Fibroblast of lung (primary cell): ENCODE data around the gene BCO2. TPM values are rescaled to one million over a fixed set of nuclear protein-coding genes. Genes with fewer than 3 reads are reported as not detected.
A peak's percentile ranks its signal among the peaks of the same experiment; 100 is the strongest.

Experiments
- DNase-seq, 2 donors: peaks; one replicate each; pipeline versions ENCODE4 v3.0.0 to v3.0.0-alpha.2; 2010; ENCODE audit warnings: low read depth in 2 of 2
- H2AFZ ChIP-seq: 2 replicates; pipeline ENCODE4 v1.5.1; 2012; ENCODE audit warnings: low read length, control low read depth, inconsistent platforms
- H3K27ac ChIP-seq: 2 replicates; pipeline ENCODE4 v1.5.1; 2011; ENCODE audit warnings: low read length, control low read depth; ENCODE audit not compliant: insufficient read depth
- H3K27me3 ChIP-seq: 2 replicates; pipeline ENCODE4 v1.5.1; 2011; ENCODE audit warnings: mild to moderate bottlenecking, low read length; ENCODE audit not compliant: control insufficient read depth, insufficient read depth
- H3K36me3 ChIP-seq: 2 replicates; pipeline ENCODE4 v1.5.1; 2011; ENCODE audit warnings: low read length; ENCODE audit not compliant: control insufficient read depth, insufficient read depth
- H3K4me1 ChIP-seq: 2 replicates; pipeline ENCODE4 v1.5.1; 2011; ENCODE audit warnings: low read length; ENCODE audit not compliant: control insufficient read depth, insufficient read depth; ENCODE audit errors: extremely low read depth
- H3K4me2 ChIP-seq: 2 replicates; pipeline ENCODE4 v1.5.1; 2011; ENCODE audit warnings: low read length, control low read depth; ENCODE audit not compliant: insufficient read depth; ENCODE audit errors: extremely low read depth
- H3K4me3 ChIP-seq, 4 experiments: fragments of 200-600 bp in 1 of 4; sonication (generic) in 1 of 4; replicated peaks in 1 of 4; 2 replicates each; pipeline ENCODE4 v1.5.1; 2011 to 2016; ENCODE audit warnings: low read length in 4 of 4, low read depth in 3 of 4, mild to moderate bottlenecking in 3 of 4, control low read depth in 2 of 4, inconsistent platforms in 1 of 4, mixed read lengths in 1 of 4; ENCODE audit not compliant: insufficient read depth in 1 of 4; ENCODE audit errors: control extremely low read depth in 1 of 4
- H3K79me2 ChIP-seq: 2 replicates; pipeline ENCODE4 v1.5.1; 2012; ENCODE audit warnings: mild to moderate bottlenecking, low read length, inconsistent platforms; ENCODE audit not compliant: control insufficient read depth, insufficient read depth
- H3K9ac ChIP-seq: 2 replicates; pipeline ENCODE4 v1.5.1; 2011; ENCODE audit warnings: mild to moderate bottlenecking, low read length, control low read depth; ENCODE audit not compliant: insufficient read depth
- H3K9me3 ChIP-seq: 2 replicates; pipeline ENCODE4 v1.5.1; 2012; ENCODE audit warnings: low read depth, low read length; ENCODE audit not compliant: control insufficient read depth, insufficient read depth
- H4K20me1 ChIP-seq: 2 replicates; pipeline ENCODE4 v1.5.1; 2011; ENCODE audit warnings: low read length; ENCODE audit not compliant: control insufficient read depth, insufficient read depth; ENCODE audit errors: extremely low read depth
- EZH2 ChIP-seq: IDR thresholded peaks from 2 replicates; pipeline ENCODE4 v1.5.1; 2012; ENCODE audit warnings: low read length, control low read depth, mild to moderate bottlenecking; ENCODE audit errors: missing control alignments
- polyA plus RNA-seq, 2 donors: library from polyadenylated mRNA; depleted of rRNA in 1 of 2; stranded (reverse) in 1 of 2; unstranded in 1 of 2; fragments of >200 nt; gene quantifications; 2 replicates each; pipeline ENCODE4 v1.2.1, GENCODE V29; 2011 to 2012; ENCODE audit warnings: missing spikeins in 1 of 2
- total RNA-seq: library from RNA; depleted of rRNA; stranded (reverse); fragments of >200 nt; gene quantifications from 2 replicates; pipeline ENCODE4 v1.2.1, GENCODE V29; 2014
- TF ChIP-seq, protein P1 (sequence below), 2 donors: IDR thresholded peaks in 1 of 2; conservative IDR thresholded peaks in 1 of 2; 1 replicate in 1 of 2; 2 replicates in 1 of 2; pipeline ENCODE4 v1.5.1; 2011 to 2012; ENCODE audit warnings: low read length in 2 of 2, control low read depth in 1 of 2, inconsistent platforms in 1 of 2, low read depth in 1 of 2, mild to moderate bottlenecking in 1 of 2

Gene BCO2
- total and polyA plus RNA-seq, 2 donors (not counting 1 experiment from before 2014, with no cell fraction given): 0.42 to 2.1 TPM

DNA sequence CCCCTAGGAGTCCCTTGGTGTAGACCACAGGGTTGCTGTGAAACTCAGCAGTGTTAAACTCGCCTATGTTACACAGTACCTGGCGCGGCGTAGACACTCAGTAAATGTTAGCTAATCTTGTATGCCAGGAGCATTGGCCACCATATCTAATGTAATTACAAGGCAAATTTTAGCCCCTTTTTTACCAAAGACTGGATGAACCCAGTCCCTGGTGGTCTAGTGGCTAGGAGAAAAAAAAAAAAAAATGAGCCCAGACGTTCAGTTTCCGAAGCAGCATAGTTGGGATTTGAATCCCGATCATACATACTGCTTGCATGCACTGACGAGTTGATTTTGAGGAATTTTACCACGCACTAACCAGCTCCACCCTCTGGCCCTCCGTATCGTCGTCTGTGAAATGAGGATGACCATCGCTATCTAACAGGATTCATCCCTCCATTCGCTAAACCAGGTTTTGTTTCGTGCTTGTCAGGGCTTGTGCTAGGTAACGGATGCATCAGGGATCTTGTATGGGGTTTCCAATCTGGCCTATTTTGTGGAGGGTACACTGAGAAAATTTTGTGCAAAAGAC is 51.6 kb downstream of the BCO2 start:
- H3K36me3 ChIP-seq: peaks cover 2% of the 10 kb centered on the region
- H2AFZ ChIP-seq: peak overlapping the region; percentile 72
- peaks cover 25% of the 10 kb centered on the region for H3K79me2 ChIP-seq
- H3K4me2 ChIP-seq: peak overlapping the region; percentile 98
- H3K9ac ChIP-seq: peak overlapping the region; percentile 97
- no peaks in the 10 kb centered on the region for H4K20me1 ChIP-seq
- H3K9me3 ChIP-seq: no peaks in the 10 kb centered on the region
- TF ChIP-seq, protein P1, sequence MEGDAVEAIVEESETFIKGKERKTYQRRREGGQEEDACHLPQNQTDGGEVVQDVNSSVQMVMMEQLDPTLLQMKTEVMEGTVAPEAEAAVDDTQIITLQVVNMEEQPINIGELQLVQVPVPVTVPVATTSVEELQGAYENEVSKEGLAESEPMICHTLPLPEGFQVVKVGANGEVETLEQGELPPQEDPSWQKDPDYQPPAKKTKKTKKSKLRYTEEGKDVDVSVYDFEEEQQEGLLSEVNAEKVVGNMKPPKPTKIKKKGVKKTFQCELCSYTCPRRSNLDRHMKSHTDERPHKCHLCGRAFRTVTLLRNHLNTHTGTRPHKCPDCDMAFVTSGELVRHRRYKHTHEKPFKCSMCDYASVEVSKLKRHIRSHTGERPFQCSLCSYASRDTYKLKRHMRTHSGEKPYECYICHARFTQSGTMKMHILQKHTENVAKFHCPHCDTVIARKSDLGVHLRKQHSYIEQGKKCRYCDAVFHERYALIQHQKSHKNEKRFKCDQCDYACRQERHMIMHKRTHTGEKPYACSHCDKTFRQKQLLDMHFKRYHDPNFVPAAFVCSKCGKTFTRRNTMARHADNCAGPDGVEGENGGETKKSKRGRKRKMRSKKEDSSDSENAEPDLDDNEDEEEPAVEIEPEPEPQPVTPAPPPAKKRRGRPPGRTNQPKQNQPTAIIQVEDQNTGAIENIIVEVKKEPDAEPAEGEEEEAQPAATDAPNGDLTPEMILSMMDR (conservative IDR thresholded peaks at IDR 0.05 in 1 of 2, IDR thresholded peaks at IDR 0.05 in 1 of 2; ENCODE audit: low read depth in 1 of 2, low read length in 2 of 2): peak in 1 of 2 donors; percentile 9
- no peak for TF ChIP-seq EZH2
- peak; percentile 47 to 54 for DNase-seq
- H3K4me1 ChIP-seq: peaks cover 7% of the 10 kb centered on the region
- H3K27ac ChIP-seq: peak overlapping the region; percentile 99
- no peaks in the 10 kb centered on the region for H3K27me3 ChIP-seq
- H3K4me3 ChIP-seq: peak overlapping the region; percentile 74 to 97 (median 90)

DNA sequence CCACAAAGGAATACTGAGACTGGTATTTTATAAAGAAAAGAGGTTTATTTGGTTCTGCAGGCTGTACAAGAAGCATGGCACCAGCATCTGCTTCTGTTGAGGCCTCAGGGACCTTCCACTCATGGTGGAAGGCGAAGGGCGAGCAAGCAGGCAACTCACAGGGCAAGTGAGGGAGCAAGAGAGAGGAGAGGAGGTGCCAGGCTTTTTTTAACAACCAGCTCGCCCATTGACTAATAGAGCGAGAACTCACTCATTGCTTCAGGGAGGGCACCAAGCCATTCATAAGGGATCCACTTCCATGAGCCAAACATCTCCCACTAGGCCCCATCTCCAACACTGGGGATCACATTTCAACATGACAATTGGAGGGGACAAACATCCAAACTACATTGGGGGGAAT is 52.2 kb downstream of the BCO2 start:
- no peak overlapping the region for H3K9ac ChIP-seq
- no peak for DNase-seq
- H3K36me3 ChIP-seq: peaks cover 2% of the 10 kb centered on the region
- H4K20me1 ChIP-seq: no peaks in the 10 kb centered on the region
- peaks cover 7% of the 10 kb centered on the region for H3K4me1 ChIP-seq
- peak overlapping the region; percentile 99 for H3K27ac ChIP-seq
- H3K4me2 ChIP-seq: peak overlapping the region; percentile 98
- TF ChIP-seq, protein P1 (conservative IDR thresholded peaks at IDR 0.05 in 1 of 2, IDR thresholded peaks at IDR 0.05 in 1 of 2; ENCODE audit: low read depth in 1 of 2, low read length in 2 of 2): no peak
- TF ChIP-seq EZH2: no peak
- peaks cover 25% of the 10 kb centered on the region for H3K79me2 ChIP-seq
- no peak overlapping the region for H2AFZ ChIP-seq
- H3K9me3 ChIP-seq: no peaks in the 10 kb centered on the region
- peak overlapping the region; percentile 74 to 97 (median 90) for H3K4me3 ChIP-seq
- H3K27me3 ChIP-seq: no peaks in the 10 kb centered on the region

DNA sequence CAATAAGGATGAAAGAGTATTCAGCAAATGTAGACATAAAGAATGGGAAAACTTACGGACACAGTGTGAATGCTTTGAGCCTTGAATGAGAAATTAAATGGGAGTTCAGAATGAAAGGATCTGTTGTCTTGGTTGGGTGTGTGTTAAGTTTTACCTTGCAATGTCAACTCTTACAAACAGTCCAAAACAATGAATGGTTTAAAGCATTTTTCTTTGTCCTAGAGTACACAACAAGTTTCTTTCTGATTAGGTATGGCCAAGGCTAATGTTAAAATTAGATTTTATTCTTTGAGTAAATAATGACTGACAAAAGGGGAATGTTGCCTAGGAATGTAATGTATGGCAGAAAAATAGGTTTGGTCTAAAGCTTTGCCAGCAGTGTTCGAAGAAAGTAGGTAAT is 53.4 kb downstream of the BCO2 start:
- Histone ChIP-seq H3K36me3 (peaks cover 2% of the 10 kb centered on the region), H3K79me2 (peaks cover 25% of the 10 kb centered on the region), H3K4me2 (no peak overlapping the region), H3K9ac (no peak overlapping the region), H3K9me3 (no peaks in the 10 kb centered on the region), H3K27ac (no peak overlapping the region), H2AFZ (no peak overlapping the region), H4K20me1 (no peaks in the 10 kb centered on the region), H3K27me3 (no peaks in the 10 kb centered on the region), H3K4me3 (no peak overlapping the region), H3K4me1 (peaks cover 7% of the 10 kb centered on the region)
- no peak for DNase-seq
- TF ChIP-seq EZH2: no peak
- TF ChIP-seq, protein P1 (conservative IDR thresholded peaks at IDR 0.05 in 1 of 2, IDR thresholded peaks at IDR 0.05 in 1 of 2; ENCODE audit: low read depth in 1 of 2, low read length in 2 of 2): no peak
